Activated CD4-positive, alpha-beta T cell treated with anti-CD3 and anti-CD28 coated beads, Interleukin-2, amount 10 ng/mL, durations not matched to agents 24 days and 14 days (primary cell): ENCODE data around the gene RBBP9. TPM values are rescaled to one million over a fixed set of nuclear protein-coding genes. Genes with fewer than 3 reads are reported as not detected.
"Not testable (repeated sequence)": the region's sequence is repeated elsewhere in the genome, so short reads cannot be mapped to it uniquely, and the experiment has no call there.

Experiments
- DNase-seq: peaks from one replicate; pipeline ENCODE4 v3.0.0; 2022
- H3K27ac Mint-ChIP-seq: one replicate; pipeline ENCODE4 v1.8.0; 2022; ENCODE audit warnings: mild to moderate bottlenecking, mixed read lengths
- H3K27me3 Mint-ChIP-seq: one replicate; pipeline ENCODE4 v1.8.0; 2022; ENCODE audit warnings: mixed read lengths
- H3K36me3 Mint-ChIP-seq: one replicate; pipeline ENCODE4 v1.8.0; 2022; ENCODE audit warnings: low read depth, mild to moderate bottlenecking, mixed read lengths
- H3K4me1 Mint-ChIP-seq: one replicate; pipeline ENCODE4 v1.8.0; 2021; ENCODE audit warnings: mixed read lengths
- H3K4me3 Mint-ChIP-seq: one replicate; pipeline ENCODE4 v1.8.0; 2022; ENCODE audit warnings: mild to moderate bottlenecking, moderate library complexity, mixed read lengths
- H3K9me3 Mint-ChIP-seq: one replicate; pipeline ENCODE4 v1.8.0; 2021; ENCODE audit warnings: mixed read lengths
- intact Hi-C: fragments of 100-400 bp; cut with micrococcal nuclease; formaldehyde crosslinking; loops from one replicate; pipeline ENCODE4 v1.15.1; 2023
- total RNA-seq: library from RNA; stranded (reverse); gene quantifications from 2 replicates; pipeline ENCODE4 v1.2.3, GENCODE V29; 2022

RBBP9 gene
- 21.1 and 24.3 TPM in 2 replicates for total RNA-seq

GRCh38 chr20:18496740-18497592, at the start of gene RBBP9:
TSS of gene RBBP9 (minus strand) at chr20:18497225. CDS start at chr20:18497167, 58 bp downstream.
- peak within 1 kb of the TSS; percentile 99 for H3K4me3 Mint-ChIP-seq
- H3K36me3 Mint-ChIP-seq: peaks cover 16% of the 10 kb centered on the region
- H3K27me3 Mint-ChIP-seq: no peaks in the 10 kb centered on the region
- H3K9me3 Mint-ChIP-seq: peaks cover 3% of the 10 kb centered on the region
- peak within 1 kb of the TSS; percentile 93 for H3K27ac Mint-ChIP-seq
- peaks cover 20% of the 10 kb centered on the region for H3K4me1 Mint-ChIP-seq
- intact Hi-C loops: loop anchor here (1.0 kb wide), 2 partner anchors 10 to 30 kb away; partner anchors contain the start of genes DZANK1, POLR3F and SEC23B
- DNase-seq: peak; percentile 93

GRCh38 chr20:18545566-18545965, 48.5 kb upstream of the RBBP9 start:
- peaks cover 4% of the 10 kb centered on the region for H3K4me1 Mint-ChIP-seq
- peaks cover 54% of the 10 kb centered on the region for H3K36me3 Mint-ChIP-seq
- no peak for DNase-seq
- H3K9me3 Mint-ChIP-seq: no peaks in the 10 kb centered on the region
- no peak overlapping the region for H3K4me3 Mint-ChIP-seq
- H3K27me3 Mint-ChIP-seq: no peaks in the 10 kb centered on the region
- intact Hi-C loops: no loop called here
- H3K27ac Mint-ChIP-seq: no peak overlapping the region

- Mint-ChIP-seq H3K4me3 (no peak overlapping the region), H3K27ac (no peak overlapping the region), H3K36me3 (peaks cover 60% of the 10 kb centered on the region), H3K4me1 (peaks cover 4% of the 10 kb centered on the region), H3K9me3 (no peaks in the 10 kb centered on the region), H3K27me3 (no peaks in the 10 kb centered on the region)
- intact Hi-C loops: no loop called here
- DNase-seq: no peak
Observed at GRCh38 chr20:18543932-18544331, 46.9 kb upstream of the RBBP9 start.

DNA sequence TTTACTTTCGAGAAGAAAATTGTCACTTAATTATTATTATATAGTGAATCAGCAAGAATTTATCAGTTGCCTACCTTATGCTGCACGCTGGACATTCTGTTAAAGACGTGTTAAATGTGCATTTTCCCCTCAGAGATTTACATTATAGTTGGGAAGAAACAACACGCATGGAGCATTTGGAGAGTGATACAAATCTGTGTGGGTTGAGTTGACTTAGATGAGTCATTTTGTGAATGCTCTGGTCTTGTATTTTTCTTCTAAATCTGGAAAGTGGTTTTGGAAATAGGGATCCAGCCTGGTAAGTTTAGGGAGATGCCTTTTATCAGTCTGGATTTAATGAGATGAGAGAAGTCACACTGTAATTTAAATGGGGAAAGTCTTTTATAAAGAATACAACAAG, 46.2 kb upstream of the RBBP9 start:
- Mint-ChIP-seq H3K4me3 (no peak overlapping the region), H3K36me3 (peaks cover 57% of the 10 kb centered on the region), H3K9me3 (no peaks in the 10 kb centered on the region), H3K4me1 (peaks cover 4% of the 10 kb centered on the region), H3K27me3 (no peaks in the 10 kb centered on the region), H3K27ac (no peak overlapping the region)
- no peak for DNase-seq
- intact Hi-C loops: no loop called here

- intact Hi-C loops: no loop called here
- no peaks in the 10 kb centered on the region for H3K9me3 Mint-ChIP-seq
- H3K4me3 Mint-ChIP-seq: no peak overlapping the region
- H3K27ac Mint-ChIP-seq: no peak overlapping the region
- peaks cover 63% of the 10 kb centered on the region for H3K36me3 Mint-ChIP-seq
- no peak for DNase-seq
- peaks cover 4% of the 10 kb centered on the region for H3K4me1 Mint-ChIP-seq
- H3K27me3 Mint-ChIP-seq: no peaks in the 10 kb centered on the region
Observed at GRCh38 chr20:18541741-18542140, 44.7 kb upstream of the RBBP9 start.

DNA sequence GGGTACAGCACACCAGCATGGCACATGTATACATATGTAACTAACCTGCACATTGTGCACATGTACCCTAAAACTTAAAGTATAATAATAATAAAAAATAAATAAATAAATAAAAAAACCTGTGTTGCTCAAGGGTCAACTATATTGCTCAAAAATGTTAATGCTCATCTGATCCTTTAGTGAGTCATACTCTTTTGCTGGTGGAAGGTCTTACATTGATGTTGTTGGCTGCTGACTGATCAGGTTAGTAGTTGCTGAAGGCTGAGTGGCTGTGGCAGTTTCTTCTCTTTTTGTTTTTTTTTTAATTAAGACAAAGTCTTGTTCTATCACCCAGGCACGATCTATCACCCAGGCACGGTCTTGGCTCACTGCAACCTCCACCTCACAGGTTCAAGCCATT, 40.6 kb upstream of the RBBP9 start:
- no peak for DNase-seq
- intact Hi-C loops: no loop called here
- peaks cover 2% of the 10 kb centered on the region for H3K4me1 Mint-ChIP-seq
- no peaks in the 10 kb centered on the region for H3K27me3 Mint-ChIP-seq
- no peak overlapping the region for H3K27ac Mint-ChIP-seq
- no peak overlapping the region for H3K4me3 Mint-ChIP-seq
- no peaks in the 10 kb centered on the region for H3K9me3 Mint-ChIP-seq
- peaks cover 62% of the 10 kb centered on the region for H3K36me3 Mint-ChIP-seq

DNA sequence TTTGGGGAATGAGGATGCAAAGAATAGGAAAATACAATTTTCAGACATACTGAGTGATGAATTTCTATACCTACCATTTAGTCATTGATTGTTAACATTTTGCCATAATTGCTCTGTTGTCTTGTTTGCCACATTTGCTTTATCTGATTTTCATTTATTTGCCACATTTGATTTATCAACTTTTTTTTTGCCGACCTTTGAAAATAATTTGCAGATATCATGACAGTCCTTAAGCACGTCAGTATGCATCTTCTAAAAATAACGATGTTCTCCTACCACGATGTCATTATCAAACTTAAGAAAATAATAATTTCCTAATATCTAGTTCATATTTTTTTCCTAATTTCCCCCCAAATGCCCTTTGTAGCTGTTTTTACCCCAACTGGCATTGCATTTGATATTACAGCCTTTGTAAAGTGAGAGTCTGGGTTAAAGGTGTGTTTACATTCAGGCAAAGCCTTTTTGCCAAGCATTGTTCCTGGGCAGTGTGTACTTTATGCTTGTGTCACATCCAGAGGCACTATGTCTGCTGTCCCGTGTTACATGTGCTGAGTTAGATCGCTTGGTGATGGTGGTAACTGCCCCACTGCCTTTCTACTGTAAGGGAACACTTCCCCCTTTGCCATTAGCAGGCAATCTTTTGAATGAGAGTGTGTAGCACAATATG, 37.1 kb upstream of the RBBP9 start:
- intact Hi-C loops: no loop called here
- Mint-ChIP-seq H3K27ac (no peak overlapping the region), H3K4me3 (no peak overlapping the region), H3K9me3 (no peaks in the 10 kb centered on the region), H3K27me3 (no peaks in the 10 kb centered on the region), H3K4me1 (no peaks in the 10 kb centered on the region), H3K36me3 (peaks cover 69% of the 10 kb centered on the region)
- no peak for DNase-seq

GRCh38 chr20:18533491-18533890, 36.5 kb upstream of the RBBP9 start:
- Mint-ChIP-seq H3K27me3 (no peaks in the 10 kb centered on the region), H3K36me3 (peaks cover 75% of the 10 kb centered on the region)

GRCh38 chr20:18532626-18533025, 35.6 kb upstream of the RBBP9 start:
- Mint-ChIP-seq H3K27ac (no peak overlapping the region), H3K36me3 (peaks cover 77% of the 10 kb centered on the region), H3K9me3 (no peaks in the 10 kb centered on the region), H3K4me3 (no peak overlapping the region), H3K4me1 (no peaks in the 10 kb centered on the region), H3K27me3 (no peaks in the 10 kb centered on the region)
- intact Hi-C loops: no loop called here
- no peak for DNase-seq

More at GRCh38 chr20:18533491-18533890, 36.5 kb upstream of the RBBP9 start:
- Mint-ChIP-seq H3K9me3 (no peaks in the 10 kb centered on the region), H3K4me1 (no peaks in the 10 kb centered on the region), H3K27ac (no peak overlapping the region), H3K4me3 (no peak overlapping the region)
- DNase-seq: no peak
- intact Hi-C loops: no loop called here

DNA sequence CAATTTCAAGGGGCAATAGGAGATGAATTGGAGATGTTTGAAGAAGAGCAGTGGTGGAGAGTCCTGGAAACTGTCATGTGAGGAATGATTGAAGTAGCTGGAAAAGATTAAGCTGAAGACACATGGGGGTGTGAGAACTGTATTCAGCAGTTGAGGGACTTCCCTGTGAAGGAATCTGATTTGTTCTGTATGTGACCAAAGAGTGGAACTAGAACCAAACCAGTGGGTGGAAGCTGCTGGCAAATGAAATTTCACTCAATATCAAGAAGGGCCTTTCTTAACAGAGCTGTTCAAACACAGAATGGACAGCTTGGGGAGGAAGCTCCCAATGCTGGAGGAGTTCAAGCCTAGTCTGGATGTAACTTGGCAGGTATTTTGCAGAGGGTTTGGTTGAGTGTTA, 32.0 kb upstream of the RBBP9 start:
- peaks cover 75% of the 10 kb centered on the region for H3K36me3 Mint-ChIP-seq
- no peak overlapping the region for H3K4me3 Mint-ChIP-seq
- no peaks in the 10 kb centered on the region for H3K27me3 Mint-ChIP-seq
- H3K4me1 Mint-ChIP-seq: no peaks in the 10 kb centered on the region
- H3K27ac Mint-ChIP-seq: no peak overlapping the region
- intact Hi-C loops: no loop called here
- no peaks in the 10 kb centered on the region for H3K9me3 Mint-ChIP-seq
- no peak for DNase-seq

GRCh38 chr20:18527836-18528235, 30.8 kb upstream of the RBBP9 start:
- Mint-ChIP-seq H3K27ac (no peak overlapping the region), H3K9me3 (no peaks in the 10 kb centered on the region), H3K4me1 (no peaks in the 10 kb centered on the region), H3K4me3 (no peak overlapping the region), H3K36me3 (peaks cover 71% of the 10 kb centered on the region), H3K27me3 (no peaks in the 10 kb centered on the region)
- intact Hi-C loops: no loop called here
- DNase-seq: no peak

DNA sequence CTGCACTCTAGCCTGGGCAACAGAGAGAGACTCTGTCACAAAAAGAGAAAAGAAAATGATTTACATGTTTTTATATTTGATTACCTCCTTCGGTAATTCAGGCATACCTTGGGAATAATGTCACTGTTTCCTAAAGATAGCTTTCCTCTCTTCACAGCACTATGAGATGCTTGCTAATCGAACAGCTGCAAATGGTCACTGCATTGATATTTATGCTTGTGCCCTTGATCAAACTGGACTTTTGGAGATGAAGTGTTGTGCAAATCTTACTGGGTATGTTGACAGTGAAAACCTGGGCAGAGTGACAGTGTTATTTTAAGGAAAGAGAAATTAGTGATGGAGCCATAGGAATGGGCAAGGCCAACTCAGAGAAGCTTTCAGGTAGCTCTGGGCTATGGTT, 30.3 kb upstream of the RBBP9 start:
- H3K27ac Mint-ChIP-seq: no peak overlapping the region
- H3K4me3 Mint-ChIP-seq: no peak overlapping the region
- H3K36me3 Mint-ChIP-seq: peaks cover 66% of the 10 kb centered on the region
- intact Hi-C loops: no loop called here
- DNase-seq: no peak
- H3K9me3 Mint-ChIP-seq: no peaks in the 10 kb centered on the region
- H3K27me3 Mint-ChIP-seq: no peaks in the 10 kb centered on the region
- H3K4me1 Mint-ChIP-seq: no peaks in the 10 kb centered on the region

- H3K27me3 Mint-ChIP-seq, intact Hi-C loops, H3K4me1 Mint-ChIP-seq, H3K4me3 Mint-ChIP-seq, H3K9me3 Mint-ChIP-seq, DNase-seq, H3K27ac Mint-ChIP-seq: not testable (repeated sequence)
- H3K36me3 Mint-ChIP-seq: peaks cover 60% of the 10 kb centered on the region
Observed at GRCh38 chr20:18526761-18527160, 29.7 kb upstream of the RBBP9 start.

GRCh38 chr20:18524646-18525045, 27.6 kb upstream of the RBBP9 start:
- H3K4me3 Mint-ChIP-seq: no peak overlapping the region
- intact Hi-C loops: no loop called here
- no peaks in the 10 kb centered on the region for H3K27me3 Mint-ChIP-seq
- no peak overlapping the region for H3K27ac Mint-ChIP-seq
- H3K9me3 Mint-ChIP-seq: no peaks in the 10 kb centered on the region
- H3K4me1 Mint-ChIP-seq: no peaks in the 10 kb centered on the region
- no peak for DNase-seq
- peaks cover 46% of the 10 kb centered on the region for H3K36me3 Mint-ChIP-seq
